NCI-H128 (cell line): ENCODE measurements around the gene PRKAB1.
"Not testable (repeated sequence)": the region's sequence is repeated elsewhere in the genome, so short reads cannot be mapped to it uniquely, and the experiment has no call there.

Source experiments
- DNase-seq: peaks from one replicate; lab custom pipeline; 2025; ENCODE audit not compliant: unreplicated experiment; lab: John Stamatoyannopoulos, UW

Gene PRKAB1

GRCh38 chr12:119683816-119684215, 15.9 kb downstream of the PRKAB1 start:
- no peak for DNase-seq

GRCh38 chr12:119684711-119685369, 16.9 kb downstream of the PRKAB1 start:
- DNase-seq: no peak

GRCh38 chr12:119685375-119685774, 17.4 kb downstream of the PRKAB1 start:
- DNase-seq: no peak

GRCh38 chr12:119686355-119686754, 18.4 kb downstream of the PRKAB1 start:
- DNase-seq: no peak

GRCh38 chr12:119686776-119687175, 18.8 kb downstream of the PRKAB1 start:
- DNase-seq: no peak

- DNase-seq: no peak
These were observed 19.5 kb downstream of the PRKAB1 start for GRCh38 chr12:119687406-119687805.

- DNase-seq: no peak
These were observed 19.9 kb downstream of the PRKAB1 start for GRCh38 chr12:119687879-119688278.

GRCh38 chr12:119689935-119690500, 22.1 kb downstream of the PRKAB1 start:
- DNase-seq: no peak

GRCh38 chr12:119691202-119691810, 23.4 kb downstream of the PRKAB1 start:
- no peak for DNase-seq

- no peak for DNase-seq
These were observed 24.5 kb downstream of the PRKAB1 start for GRCh38 chr12:119692410-119692809.

- DNase-seq: no peak
These were observed 25.1 kb downstream of the PRKAB1 start for GRCh38 chr12:119692997-119693396.

- no peak for DNase-seq
These were observed 25.6 kb downstream of the PRKAB1 start for GRCh38 chr12:119693511-119693910.

- DNase-seq: no peak
These were observed 26.2 kb downstream of the PRKAB1 start for GRCh38 chr12:119694111-119694510.

- no peak for DNase-seq
These were observed 27.1 kb downstream of the PRKAB1 start for GRCh38 chr12:119695034-119695433.

GRCh38 chr12:119696943-119697342, 29.0 kb downstream of the PRKAB1 start:
- no peak for DNase-seq

- no peak for DNase-seq
These were observed 31.3 kb downstream of the PRKAB1 start for GRCh38 chr12:119699199-119699760.

GRCh38 chr12:119700078-119700477, 32.1 kb downstream of the PRKAB1 start:
- no peak for DNase-seq

- DNase-seq: no peak
These were observed 36.3 kb downstream of the PRKAB1 start for GRCh38 chr12:119704065-119704747.

GRCh38 chr12:119705182-119705581, 37.2 kb downstream of the PRKAB1 start:
- DNase-seq: no peak

GRCh38 chr12:119706427-119706826, 38.5 kb downstream of the PRKAB1 start:
- not testable (repeated sequence) for DNase-seq

- no peak for DNase-seq
These were observed 42.5 kb downstream of the PRKAB1 start for GRCh38 chr12:119710374-119710964.
